Stimulated activated naive CD8-positive, alpha-beta T cell treated with anti-CD3 and anti-CD28 coated beads, Interleukin-15, amount 100 ng/mL, for 72 hours (primary cell): ENCODE results near the gene CHMP4B.

Experiments
- ATAC-seq: fragments of 150-1000 bp; cut with Tn5 transposase; 2 replicates; pipeline ENCODE4 v1.10.0; 2021; ENCODE audit warnings: mild to moderate bottlenecking, moderate library complexity
- DNase-seq, 2 donors: peaks; one replicate each; pipeline ENCODE4 v3.0.0; 2021 to 2022
- H3K27ac Mint-ChIP-seq, 2 donors: one replicate each; pipeline ENCODE4 v1.8.0; 2022; ENCODE audit warnings: mild to moderate bottlenecking in 2 of 2, mixed read lengths in 2 of 2, moderate library complexity in 2 of 2
- H3K27me3 Mint-ChIP-seq: one replicate; pipeline ENCODE4 v1.8.0; 2022; ENCODE audit warnings: mixed read lengths
- H3K4me1 Mint-ChIP-seq: one replicate; pipeline ENCODE4 v1.8.0; 2022; ENCODE audit warnings: mild to moderate bottlenecking, mixed read lengths
- H3K4me3 Mint-ChIP-seq, 2 donors: one replicate each; pipeline ENCODE4 v1.8.0; 2022; ENCODE audit warnings: mild to moderate bottlenecking in 2 of 2, mixed read lengths in 2 of 2, moderate library complexity in 1 of 2
- H3K9me3 Mint-ChIP-seq, 2 donors: one replicate each; pipeline ENCODE4 v1.8.0; 2022; ENCODE audit warnings: mixed read lengths in 2 of 2

CHMP4B gene

GRCh38 chr20:33874129-33874528, 63.0 kb downstream of the CHMP4B start:
- H3K9me3 Mint-ChIP-seq = peaks cover 9 to 13% of the 10 kb centered on the region in 2 donors
- peak overlapping the region in 1 of 2 donors; percentile 54 for H3K27ac Mint-ChIP-seq
- no peaks in the 10 kb centered on the region for H3K4me1 Mint-ChIP-seq
- ATAC-seq (no peak), DNase-seq (no peak)
- H3K4me3 Mint-ChIP-seq = no peak overlapping the region
- no peaks in the 10 kb centered on the region for H3K27me3 Mint-ChIP-seq

- H3K4me3 Mint-ChIP-seq = no peak overlapping the region
- ATAC-seq (no peak), DNase-seq (no peak)
- no peak overlapping the region for H3K27ac Mint-ChIP-seq
- H3K27me3 Mint-ChIP-seq = no peaks in the 10 kb centered on the region
- H3K4me1 Mint-ChIP-seq = no peaks in the 10 kb centered on the region
- peaks cover 10 to 15% of the 10 kb centered on the region in 2 donors for H3K9me3 Mint-ChIP-seq
These were observed 63.9 kb downstream of the CHMP4B start for GRCh38 chr20:33875055-33875454.

- Mint-ChIP-seq H3K27me3 (no peaks in the 10 kb centered on the region), H3K9me3 (peaks cover 14 to 20% of the 10 kb centered on the region in 2 donors), H3K4me3 (no peak overlapping the region), H3K4me1 (no peaks in the 10 kb centered on the region), H3K27ac (no peak overlapping the region)
- DNase-seq (no peak), ATAC-seq (no peak)
These were observed 64.4 kb downstream of the CHMP4B start for GRCh38 chr20:33875534-33876026.

GRCh38 chr20:33878583-33878982, 67.4 kb downstream of the CHMP4B start:
- no peak overlapping the region for H3K27ac Mint-ChIP-seq
- H3K4me1 Mint-ChIP-seq = peaks cover 4% of the 10 kb centered on the region
- H3K4me3 Mint-ChIP-seq = no peak overlapping the region
- H3K27me3 Mint-ChIP-seq = no peaks in the 10 kb centered on the region
- H3K9me3 Mint-ChIP-seq = peaks cover 14 to 20% of the 10 kb centered on the region in 2 donors
- no peak for ATAC-seq
- no peak for DNase-seq

- DNase-seq (no peak), ATAC-seq (no peak)
- Mint-ChIP-seq H3K4me3 (no peak overlapping the region), H3K4me1 (peaks cover 14% of the 10 kb centered on the region), H3K27ac (no peak overlapping the region), H3K9me3 (peaks cover 14 to 20% of the 10 kb centered on the region in 2 donors), H3K27me3 (no peaks in the 10 kb centered on the region)
These were observed 69.2 kb downstream of the CHMP4B start for GRCh38 chr20:33880396-33880795.

GRCh38 chr20:33881989-33882388, 70.8 kb downstream of the CHMP4B start:
- DNase-seq (no peak), ATAC-seq (no peak)
- Mint-ChIP-seq H3K27me3 (no peaks in the 10 kb centered on the region), H3K4me1 (peaks cover 14% of the 10 kb centered on the region), H3K27ac (no peak overlapping the region), H3K4me3 (no peak overlapping the region), H3K9me3 (peaks cover 14 to 20% of the 10 kb centered on the region in 2 donors)

- Mint-ChIP-seq H3K4me1 (peaks cover 14% of the 10 kb centered on the region), H3K27me3 (no peaks in the 10 kb centered on the region), H3K27ac (peak overlapping the region in 1 of 2 donors; percentile 48), H3K9me3 (peaks cover 14 to 20% of the 10 kb centered on the region in 2 donors), H3K4me3 (no peak overlapping the region)
- DNase-seq (no peak), ATAC-seq (no peak)
These were observed 71.3 kb downstream of the CHMP4B start for GRCh38 chr20:33882481-33882880.

- Mint-ChIP-seq H3K27me3 (no peaks in the 10 kb centered on the region), H3K4me1 (peaks cover 14% of the 10 kb centered on the region), H3K9me3 (peaks cover 11 to 15% of the 10 kb centered on the region in 2 donors), H3K27ac (peak overlapping the region in 1 of 2 donors; percentile 20), H3K4me3 (no peak overlapping the region)
- ATAC-seq (no peak), DNase-seq (no peak)
These were observed 72.0 kb downstream of the CHMP4B start for GRCh38 chr20:33883164-33883563.

- peaks cover 5 to 7% of the 10 kb centered on the region in 2 donors for H3K9me3 Mint-ChIP-seq
- H3K27ac Mint-ChIP-seq = no peak overlapping the region
These were observed 73.5 kb downstream of the CHMP4B start for GRCh38 chr20:33884633-33885032.

GRCh38 chr20:33889312-33889711, 78.2 kb downstream of the CHMP4B start:
- DNase-seq (no peak), ATAC-seq (no peak)
- Mint-ChIP-seq H3K9me3 (peaks cover 6 to 20% of the 10 kb centered on the region in 2 donors), H3K4me3 (no peak overlapping the region), H3K27ac (peak overlapping the region in 1 of 2 donors; percentile 43), H3K4me1 (peaks cover 2% of the 10 kb centered on the region), H3K27me3 (no peaks in the 10 kb centered on the region)

More at GRCh38 chr20:33884633-33885032, 73.5 kb downstream of the CHMP4B start:
- ATAC-seq (no peak), DNase-seq (no peak)
- Mint-ChIP-seq H3K27me3 (no peaks in the 10 kb centered on the region), H3K4me3 (no peak overlapping the region), H3K4me1 (peaks cover 14% of the 10 kb centered on the region)

GRCh38 chr20:33890557-33890956, 79.4 kb downstream of the CHMP4B start:
- no peaks in the 10 kb centered on the region for H3K27me3 Mint-ChIP-seq
- H3K9me3 Mint-ChIP-seq = peaks cover 6 to 20% of the 10 kb centered on the region in 2 donors
- H3K27ac Mint-ChIP-seq = no peak overlapping the region
- no peak overlapping the region for H3K4me3 Mint-ChIP-seq
- no peak for ATAC-seq
- no peak for DNase-seq
- no peaks in the 10 kb centered on the region for H3K4me1 Mint-ChIP-seq

- peaks cover 20% of the 10 kb centered on the region for H3K27me3 Mint-ChIP-seq
- H3K27ac Mint-ChIP-seq = no peak overlapping the region
- DNase-seq (no peak), ATAC-seq (no peak)
- no peaks in the 10 kb centered on the region for H3K4me1 Mint-ChIP-seq
- H3K4me3 Mint-ChIP-seq = no peak overlapping the region
- peaks cover 6 to 20% of the 10 kb centered on the region in 2 donors for H3K9me3 Mint-ChIP-seq
These were observed 82.2 kb downstream of the CHMP4B start for GRCh38 chr20:33893314-33893713.

GRCh38 chr20:33894798-33895197, 83.7 kb downstream of the CHMP4B start:
- H3K27me3 Mint-ChIP-seq = peaks cover 25% of the 10 kb centered on the region
- H3K9me3 Mint-ChIP-seq = peaks cover 6 to 20% of the 10 kb centered on the region in 2 donors
- no peaks in the 10 kb centered on the region for H3K4me1 Mint-ChIP-seq
- no peak for ATAC-seq
- H3K4me3 Mint-ChIP-seq = no peak overlapping the region
- no peak overlapping the region for H3K27ac Mint-ChIP-seq
- no peak for DNase-seq

GRCh38 chr20:33896509-33896908, 85.4 kb downstream of the CHMP4B start:
- Mint-ChIP-seq H3K9me3 (peaks cover 0 to 9% of the 10 kb centered on the region in 2 donors), H3K27me3 (peaks cover 26% of the 10 kb centered on the region), H3K4me1 (no peaks in the 10 kb centered on the region), H3K4me3 (no peak overlapping the region), H3K27ac (no peak overlapping the region)
- ATAC-seq = no peak
- DNase-seq = no peak

- Mint-ChIP-seq H3K27me3 (peaks cover 34% of the 10 kb centered on the region), H3K4me1 (no peaks in the 10 kb centered on the region), H3K4me3 (no peak overlapping the region), H3K27ac (no peak overlapping the region), H3K9me3 (peaks cover 0 to under 1% of the 10 kb centered on the region in 2 donors)
- ATAC-seq = no peak
- no peak for DNase-seq
These were observed 86.3 kb downstream of the CHMP4B start for GRCh38 chr20:33897313-33897912.

- Mint-ChIP-seq H3K27ac (peak overlapping the region in 1 of 2 donors; percentile 37), H3K9me3 (no peaks in the 10 kb centered on the region), H3K27me3 (peaks cover 34% of the 10 kb centered on the region), H3K4me1 (no peaks in the 10 kb centered on the region), H3K4me3 (no peak overlapping the region)
- DNase-seq (no peak), ATAC-seq (no peak)
These were observed 88.0 kb downstream of the CHMP4B start for GRCh38 chr20:33899106-33899505.
